ENCODE data around the gene HPX. TPM values are rescaled to one million over a fixed set of nuclear protein-coding genes. Genes with fewer than 3 reads are reported as not detected.

HPX gene, protein sequence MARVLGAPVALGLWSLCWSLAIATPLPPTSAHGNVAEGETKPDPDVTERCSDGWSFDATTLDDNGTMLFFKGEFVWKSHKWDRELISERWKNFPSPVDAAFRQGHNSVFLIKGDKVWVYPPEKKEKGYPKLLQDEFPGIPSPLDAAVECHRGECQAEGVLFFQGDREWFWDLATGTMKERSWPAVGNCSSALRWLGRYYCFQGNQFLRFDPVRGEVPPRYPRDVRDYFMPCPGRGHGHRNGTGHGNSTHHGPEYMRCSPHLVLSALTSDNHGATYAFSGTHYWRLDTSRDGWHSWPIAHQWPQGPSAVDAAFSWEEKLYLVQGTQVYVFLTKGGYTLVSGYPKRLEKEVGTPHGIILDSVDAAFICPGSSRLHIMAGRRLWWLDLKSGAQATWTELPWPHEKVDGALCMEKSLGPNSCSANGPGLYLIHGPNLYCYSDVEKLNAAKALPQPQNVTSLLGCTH
- total RNA-seq (2014; rRNA removed; shearing (Covaris generic); ENCODE audit: low replicate concordance): 0.20 TPM in 1 of 2 replicates, not detected in the other

DNA sequence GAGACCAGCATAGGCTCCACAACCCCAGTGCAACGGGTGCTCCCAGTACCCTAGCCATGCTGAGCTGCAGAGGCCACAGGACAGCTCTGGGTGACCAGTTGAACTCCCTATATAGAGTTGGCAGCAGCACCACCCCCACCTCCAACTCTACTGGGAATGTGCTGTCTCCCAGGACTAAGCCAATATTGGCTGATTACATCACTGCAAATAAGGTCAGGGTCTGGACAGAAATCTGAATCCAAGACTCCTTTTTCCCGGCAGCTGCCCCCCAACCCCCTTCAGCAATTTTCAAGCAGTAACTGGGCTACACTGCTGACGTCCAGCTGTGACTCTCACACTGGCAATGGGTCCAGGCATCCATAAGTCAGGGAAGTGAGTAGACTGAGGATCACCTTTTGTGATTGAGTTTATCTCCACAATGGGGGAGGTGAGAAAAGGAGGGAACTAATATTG is at the start of gene HPX:
HPX (minus strand) TSS at position 82 of the 453 bp plus-strand sequence; CDS start at position 58, 24 bp downstream.
- H3K36me3 ChIP-seq: no peaks in the 10 kb centered on the region
- H3K27me3 ChIP-seq: no peaks in the 10 kb centered on the region
- no peaks in the 10 kb centered on the region for H3K9me3 ChIP-seq
- no peak within 1 kb of the TSS for H3K4me3 ChIP-seq
- no peak for DNase-seq

- Histone ChIP-seq H3K27me3 (no peaks in the 10 kb centered on the region), H3K4me3 (no peak overlapping the region), H3K9me3 (no peaks in the 10 kb centered on the region), H3K36me3 (peaks cover 58% of the 10 kb centered on the region)
- DNase-seq: no peak
Measured at GRCh38 chr11:6489306-6489705, 48.5 kb upstream of the HPX start.

- no peak for DNase-seq
- peaks cover 61% of the 10 kb centered on the region for H3K36me3 ChIP-seq
- H3K27me3 ChIP-seq: no peaks in the 10 kb centered on the region
- H3K4me3 ChIP-seq: no peak overlapping the region
- no peaks in the 10 kb centered on the region for H3K9me3 ChIP-seq
Measured at GRCh38 chr11:6488821-6489220, 48.0 kb upstream of the HPX start.

- Histone ChIP-seq H3K36me3 (peaks cover 62% of the 10 kb centered on the region), H3K4me3 (no peak overlapping the region), H3K27me3 (no peaks in the 10 kb centered on the region), H3K9me3 (no peaks in the 10 kb centered on the region)
- no peak for DNase-seq
Measured at GRCh38 chr11:6488342-6488741, 47.6 kb upstream of the HPX start.

DNA sequence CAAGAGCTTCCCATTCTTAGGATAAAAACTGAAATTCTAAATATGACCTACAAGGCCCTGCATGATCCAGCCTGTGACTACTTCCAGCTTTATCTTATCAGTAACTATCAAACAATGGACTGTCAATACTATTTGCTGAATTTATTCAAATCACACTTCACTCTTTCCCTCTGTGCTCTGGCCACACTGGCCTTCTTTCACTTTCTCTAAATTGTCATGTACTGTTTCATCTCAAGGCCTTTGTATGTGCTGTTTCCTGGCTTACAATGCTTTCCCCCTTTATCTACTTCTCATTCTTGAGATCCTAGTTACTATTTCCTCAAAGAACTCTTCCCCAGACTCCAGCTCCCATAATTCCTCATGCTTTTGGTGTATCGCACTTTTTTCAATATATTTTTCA is 46.2 kb upstream of the HPX start:
- Histone ChIP-seq H3K27me3 (no peaks in the 10 kb centered on the region), H3K4me3 (no peak overlapping the region), H3K36me3 (peaks cover 63% of the 10 kb centered on the region), H3K9me3 (no peaks in the 10 kb centered on the region)
- DNase-seq: no peak

- H3K9me3 ChIP-seq: no peaks in the 10 kb centered on the region
- DNase-seq: no peak
- no peaks in the 10 kb centered on the region for H3K27me3 ChIP-seq
- H3K4me3 ChIP-seq: no peak overlapping the region
- H3K36me3 ChIP-seq: peaks cover 56% of the 10 kb centered on the region
Measured at GRCh38 chr11:6486256-6486655, 45.5 kb upstream of the HPX start.

GRCh38 chr11:6485661-6486060 is 44.9 kb upstream of the HPX start:
- Histone ChIP-seq H3K4me3 (no peak overlapping the region), H3K36me3 (peaks cover 58% of the 10 kb centered on the region), H3K9me3 (no peaks in the 10 kb centered on the region), H3K27me3 (no peaks in the 10 kb centered on the region)
- DNase-seq: no peak

- no peaks in the 10 kb centered on the region for H3K9me3 ChIP-seq
- no peaks in the 10 kb centered on the region for H3K27me3 ChIP-seq
- no peak for DNase-seq
- H3K4me3 ChIP-seq: no peak overlapping the region
- H3K36me3 ChIP-seq: peaks cover 76% of the 10 kb centered on the region
Measured at GRCh38 chr11:6483015-6483414, 42.2 kb upstream of the HPX start.

DNA sequence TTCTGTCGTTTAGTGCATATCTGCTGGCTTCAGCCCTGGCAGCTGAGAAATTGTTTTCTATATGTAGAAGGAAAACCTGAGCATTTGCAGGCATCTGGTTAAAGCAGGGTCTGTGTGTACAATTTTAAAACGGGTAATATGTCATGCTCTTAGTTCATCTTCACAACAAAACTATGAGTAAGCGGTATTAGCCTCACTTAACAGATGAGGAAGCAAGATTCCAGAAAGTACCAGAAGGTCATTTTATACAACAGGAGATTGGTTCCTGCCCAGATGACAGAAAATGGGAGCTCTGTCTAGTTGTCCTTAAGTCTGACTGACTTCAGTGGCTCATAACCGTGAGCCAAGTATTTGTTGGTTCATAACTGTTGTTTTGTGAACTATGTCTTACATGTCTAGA is 41.7 kb upstream of the HPX start:
- no peak for DNase-seq
- peaks cover 80% of the 10 kb centered on the region for H3K36me3 ChIP-seq
- H3K9me3 ChIP-seq: no peaks in the 10 kb centered on the region
- H3K27me3 ChIP-seq: no peaks in the 10 kb centered on the region
- H3K4me3 ChIP-seq: peak overlapping the region; percentile 86

GRCh38 chr11:6481924-6482275 is 41.1 kb upstream of the HPX start:
- DNase-seq: no peak
- no peaks in the 10 kb centered on the region for H3K27me3 ChIP-seq
- no peaks in the 10 kb centered on the region for H3K9me3 ChIP-seq
- H3K4me3 ChIP-seq: peak overlapping the region; percentile 86
- H3K36me3 ChIP-seq: peaks cover 80% of the 10 kb centered on the region

DNA sequence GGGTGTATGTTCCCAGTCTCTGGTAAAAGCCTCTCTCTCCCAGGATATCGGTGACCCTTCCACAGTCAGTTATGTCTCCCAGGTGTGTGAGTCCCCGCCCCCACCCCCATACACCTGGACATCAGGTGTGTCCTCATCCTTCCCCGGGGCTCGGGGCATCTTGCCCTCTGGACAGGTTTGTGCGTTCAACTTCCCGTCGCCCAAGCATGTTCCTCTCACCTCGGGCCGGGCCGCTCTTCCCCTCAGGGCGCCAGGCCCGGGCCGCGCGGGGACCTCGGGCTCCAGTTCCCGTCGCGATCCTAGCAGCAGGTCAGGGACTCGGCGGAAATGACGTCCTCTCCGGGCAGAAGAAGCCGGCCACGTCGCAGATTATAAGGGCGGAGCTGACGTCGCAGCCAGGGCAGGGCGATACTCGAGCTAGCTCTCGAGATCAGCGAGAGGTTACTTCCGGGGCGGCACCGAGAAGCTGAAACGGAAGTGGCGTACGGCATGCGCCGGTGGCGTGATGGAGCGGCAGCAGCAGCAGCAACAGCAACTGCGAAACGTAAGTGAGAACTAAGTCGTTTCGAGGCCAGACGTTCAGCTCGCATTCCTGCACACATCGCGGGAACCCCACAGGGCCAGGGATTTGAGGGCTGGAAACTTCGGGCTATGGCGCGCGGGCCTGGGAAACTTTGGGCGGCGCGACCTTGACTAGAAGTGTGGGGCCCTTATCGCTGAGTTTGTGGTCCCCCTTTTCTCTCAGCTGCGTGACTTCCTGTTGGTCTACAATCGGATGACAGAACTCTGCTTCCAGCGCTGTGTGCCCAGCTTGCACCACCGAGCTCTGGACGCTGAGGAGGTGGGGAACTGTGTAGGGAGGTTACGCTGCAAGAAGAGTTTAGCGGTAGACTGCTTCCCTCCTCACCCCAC is 40.5 kb upstream of the HPX start, which contains the start of the genes ARFIP2 and TIMM10B:
ARFIP2 (minus strand) TSS at position 320 of the 912 bp plus-strand sequence. CDS start 910 bp downstream, outside the sequence.
TIMM10B (plus strand) TSS at position 490 of the 912 bp plus-strand sequence; CDS start at position 506, 16 bp downstream.
- peaks cover 76% of the 10 kb centered on the region for H3K36me3 ChIP-seq
- H3K9me3 ChIP-seq: no peaks in the 10 kb centered on the region
- H3K4me3 ChIP-seq: peak within 1 kb of the TSS; percentile 86
- DNase-seq: peak; percentile 99
- no peaks in the 10 kb centered on the region for H3K27me3 ChIP-seq

GRCh38 chr11:6480299-6480914 is 39.6 kb upstream of the HPX start:
- peaks cover 67% of the 10 kb centered on the region for H3K36me3 ChIP-seq
- no peak for DNase-seq

GRCh38 chr11:6476571-6476970 is 35.8 kb upstream of the HPX start:
- H3K36me3 ChIP-seq: peaks cover 36% of the 10 kb centered on the region
- H3K27me3 ChIP-seq: no peaks in the 10 kb centered on the region
- no peak overlapping the region for H3K4me3 ChIP-seq
- no peak for DNase-seq
- H3K9me3 ChIP-seq: no peaks in the 10 kb centered on the region

More at GRCh38 chr11:6480299-6480914, 39.6 kb upstream of the HPX start:
- Histone ChIP-seq H3K4me3 (peak overlapping the region; percentile 86), H3K9me3 (no peaks in the 10 kb centered on the region), H3K27me3 (no peaks in the 10 kb centered on the region)

DNA sequence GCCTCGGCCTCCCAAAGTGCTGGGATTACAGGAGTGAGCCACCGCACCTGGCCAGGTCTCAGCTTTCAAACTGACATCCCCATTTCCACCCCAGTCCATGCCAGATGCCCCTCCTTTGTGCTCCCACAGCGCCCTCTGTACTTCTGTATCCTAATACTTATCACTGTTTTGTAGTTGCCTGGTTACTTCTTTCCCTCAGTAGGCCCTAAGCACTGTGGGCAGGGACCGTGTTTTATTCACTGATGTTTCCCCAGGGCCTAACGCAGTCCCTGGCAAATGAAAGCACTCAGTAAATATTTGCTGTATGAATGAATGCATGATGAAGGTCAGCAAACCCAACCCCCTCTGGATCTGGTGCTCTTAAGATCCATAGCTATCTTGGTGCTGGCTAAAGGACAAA is 35.1 kb upstream of the HPX start:
- Histone ChIP-seq H3K9me3 (no peaks in the 10 kb centered on the region), H3K4me3 (no peak overlapping the region), H3K36me3 (peaks cover 36% of the 10 kb centered on the region), H3K27me3 (no peaks in the 10 kb centered on the region)
- DNase-seq: no peak

DNA sequence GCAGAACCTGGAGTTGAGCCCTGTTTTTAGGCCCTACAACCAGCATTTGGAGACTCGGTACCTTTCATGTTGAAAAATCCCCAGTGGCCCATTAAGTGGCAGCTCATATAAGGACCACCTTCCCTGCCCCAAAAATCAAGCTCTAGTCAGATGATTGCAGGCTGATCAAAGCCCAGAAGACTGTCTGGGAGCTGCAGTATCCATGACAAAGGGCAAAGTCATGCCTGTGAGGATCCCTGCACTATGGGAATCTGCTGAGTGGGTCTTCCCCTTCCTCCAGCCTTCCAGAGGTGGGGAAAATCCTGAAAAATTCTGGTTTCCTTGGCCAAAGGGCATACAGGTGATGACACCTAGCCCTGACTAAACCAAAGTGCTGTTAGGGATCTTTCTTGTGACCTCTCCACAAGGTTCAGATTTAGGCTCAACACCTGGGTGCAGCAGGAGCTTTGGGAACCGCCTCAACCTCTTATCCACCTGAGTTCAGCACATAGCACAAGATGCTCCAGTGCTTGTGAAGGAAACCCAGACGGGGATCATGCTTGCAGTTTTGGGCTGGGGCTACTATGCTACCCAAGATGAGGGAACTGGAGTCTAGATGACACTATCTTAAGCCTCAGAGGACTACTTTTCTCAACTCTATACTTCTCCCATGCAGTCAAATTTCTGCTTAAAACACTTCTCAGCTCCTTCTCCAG is 34.2 kb upstream of the HPX start:
- Histone ChIP-seq H3K9me3 (no peaks in the 10 kb centered on the region), H3K36me3 (peaks cover 30% of the 10 kb centered on the region), H3K4me3 (peak overlapping the region; percentile 65), H3K27me3 (no peaks in the 10 kb centered on the region)
- DNase-seq: no peak

- peak overlapping the region; percentile 65 for H3K4me3 ChIP-seq
- no peaks in the 10 kb centered on the region for H3K9me3 ChIP-seq
- H3K36me3 ChIP-seq: peaks cover 25% of the 10 kb centered on the region
- H3K27me3 ChIP-seq: no peaks in the 10 kb centered on the region
- DNase-seq: no peak
Measured at GRCh38 chr11:6474413-6474792, 33.6 kb upstream of the HPX start.

All from MG63 (cell line).